GM13976 (cell line): Measurements from ENCODE around the gene CCDC57.

Experiments used
- DNase-seq: peaks from one replicate; pipeline ENCODE4 v3.0.0; 2012; ENCODE audit warnings: low spot score
- in situ Hi-C: fragments of 300-500 bp; cut with MboI; formaldehyde crosslinking; loops from one replicate; pipeline ENCODE4 v1.12.0; 2022; ENCODE audit warnings: low sequenced_read_pairs, mixed read lengths, inconsistent platforms; ENCODE audit not compliant: unreplicated experiment
- TF ChIP-seq, protein P1 (sequence below): IDR thresholded peaks from 2 replicates; pipeline ENCODE4 v1.5.1; 2012; ENCODE audit warnings: borderline replicate concordance, mild to moderate bottlenecking; ENCODE audit not compliant: insufficient read depth; ENCODE audit errors: extremely low read depth, missing control alignments, control extremely low read depth

Gene CCDC57

GRCh38 chr17:82248815-82249674, 36.4 kb upstream of the CCDC57 start:
- TF ChIP-seq, protein P1, sequence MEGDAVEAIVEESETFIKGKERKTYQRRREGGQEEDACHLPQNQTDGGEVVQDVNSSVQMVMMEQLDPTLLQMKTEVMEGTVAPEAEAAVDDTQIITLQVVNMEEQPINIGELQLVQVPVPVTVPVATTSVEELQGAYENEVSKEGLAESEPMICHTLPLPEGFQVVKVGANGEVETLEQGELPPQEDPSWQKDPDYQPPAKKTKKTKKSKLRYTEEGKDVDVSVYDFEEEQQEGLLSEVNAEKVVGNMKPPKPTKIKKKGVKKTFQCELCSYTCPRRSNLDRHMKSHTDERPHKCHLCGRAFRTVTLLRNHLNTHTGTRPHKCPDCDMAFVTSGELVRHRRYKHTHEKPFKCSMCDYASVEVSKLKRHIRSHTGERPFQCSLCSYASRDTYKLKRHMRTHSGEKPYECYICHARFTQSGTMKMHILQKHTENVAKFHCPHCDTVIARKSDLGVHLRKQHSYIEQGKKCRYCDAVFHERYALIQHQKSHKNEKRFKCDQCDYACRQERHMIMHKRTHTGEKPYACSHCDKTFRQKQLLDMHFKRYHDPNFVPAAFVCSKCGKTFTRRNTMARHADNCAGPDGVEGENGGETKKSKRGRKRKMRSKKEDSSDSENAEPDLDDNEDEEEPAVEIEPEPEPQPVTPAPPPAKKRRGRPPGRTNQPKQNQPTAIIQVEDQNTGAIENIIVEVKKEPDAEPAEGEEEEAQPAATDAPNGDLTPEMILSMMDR, result no peak
- in situ Hi-C loops, result no loop called here
- no peak for DNase-seq

DNA sequence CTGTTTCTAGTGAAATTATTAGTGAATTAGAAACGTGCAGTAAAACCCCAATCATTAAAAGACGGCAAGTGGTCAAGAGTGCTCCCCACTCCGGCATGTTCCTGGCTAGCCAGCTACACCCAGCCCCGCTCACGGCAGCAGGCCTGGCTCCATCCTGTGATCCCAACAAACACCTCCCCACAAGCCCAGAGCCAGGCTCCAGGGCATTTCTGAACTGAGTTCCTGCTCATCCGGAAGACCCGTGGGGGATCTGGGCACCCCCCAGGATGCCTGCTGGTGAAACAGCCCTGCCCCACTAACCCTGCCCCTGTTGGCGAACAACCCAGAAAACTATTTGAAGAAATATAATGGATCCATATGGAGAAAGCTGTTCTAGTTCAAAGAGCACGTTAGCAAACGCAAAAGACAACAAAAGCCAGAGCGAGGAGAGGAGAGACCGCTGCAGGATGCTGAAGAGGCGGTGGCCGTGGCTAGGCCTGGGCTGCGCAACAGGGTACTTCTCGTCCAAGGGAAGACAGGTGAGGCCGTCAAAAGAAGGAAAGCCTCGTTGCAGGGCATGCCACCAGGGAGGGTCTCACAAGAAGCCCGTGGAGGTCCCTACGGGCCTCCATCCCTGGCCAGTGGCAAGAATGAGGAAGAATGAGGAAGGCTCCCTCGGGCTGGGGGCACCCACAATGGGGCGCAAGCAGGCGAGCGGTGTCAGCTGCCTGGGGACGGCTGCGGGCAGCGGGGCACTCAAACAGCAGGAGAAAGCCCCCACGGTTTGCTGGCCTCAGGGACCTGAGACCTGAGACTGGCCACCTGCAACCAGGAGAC, 35.4 kb upstream of the CCDC57 start:
- TF ChIP-seq, protein P1, result no peak
- in situ Hi-C loops, result no loop called here
- no peak for DNase-seq

DNA sequence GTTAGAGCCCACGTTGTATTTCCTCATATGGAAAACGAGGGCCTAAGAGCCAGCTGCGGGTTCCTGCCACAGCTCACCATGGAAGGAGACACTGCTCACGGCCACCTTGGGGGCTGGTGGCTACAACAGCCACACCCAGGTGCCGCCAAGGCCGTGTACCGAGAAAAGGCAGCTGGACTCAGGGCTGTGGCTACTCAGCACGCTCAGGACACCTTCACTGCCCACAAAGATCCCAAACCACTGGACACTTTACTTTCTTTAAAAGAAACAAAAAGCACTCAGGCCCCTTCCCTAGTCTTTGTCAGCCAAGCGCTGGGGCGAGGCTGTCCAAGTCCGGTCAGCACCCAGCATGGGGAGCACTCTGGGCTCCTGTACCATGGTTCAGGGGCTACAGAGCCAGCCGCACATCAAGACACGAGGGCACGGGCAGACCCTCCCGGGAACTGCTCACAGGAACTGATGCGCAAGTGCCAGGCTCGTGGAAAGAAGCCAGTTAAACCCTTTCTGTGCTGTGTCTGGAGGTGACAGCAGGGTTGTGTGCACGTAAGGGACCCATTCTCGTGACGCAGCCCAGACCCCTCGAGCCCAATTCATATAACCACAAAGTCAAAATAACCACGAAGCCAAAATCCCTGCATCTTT, 34.7 kb upstream of the CCDC57 start:
- TF ChIP-seq, protein P1, result no peak
- in situ Hi-C loops, result no loop called here
- DNase-seq, result no peak

GRCh38 chr17:82246365-82247181, 33.9 kb upstream of the CCDC57 start:
- TF ChIP-seq, protein P1, result no peak
- in situ Hi-C loops, result no loop called here
- DNase-seq, result no peak

GRCh38 chr17:82246040-82246364, 33.4 kb upstream of the CCDC57 start:
- in situ Hi-C loops, result no loop called here
- no peak for DNase-seq
- TF ChIP-seq, protein P1, result no peak

DNA sequence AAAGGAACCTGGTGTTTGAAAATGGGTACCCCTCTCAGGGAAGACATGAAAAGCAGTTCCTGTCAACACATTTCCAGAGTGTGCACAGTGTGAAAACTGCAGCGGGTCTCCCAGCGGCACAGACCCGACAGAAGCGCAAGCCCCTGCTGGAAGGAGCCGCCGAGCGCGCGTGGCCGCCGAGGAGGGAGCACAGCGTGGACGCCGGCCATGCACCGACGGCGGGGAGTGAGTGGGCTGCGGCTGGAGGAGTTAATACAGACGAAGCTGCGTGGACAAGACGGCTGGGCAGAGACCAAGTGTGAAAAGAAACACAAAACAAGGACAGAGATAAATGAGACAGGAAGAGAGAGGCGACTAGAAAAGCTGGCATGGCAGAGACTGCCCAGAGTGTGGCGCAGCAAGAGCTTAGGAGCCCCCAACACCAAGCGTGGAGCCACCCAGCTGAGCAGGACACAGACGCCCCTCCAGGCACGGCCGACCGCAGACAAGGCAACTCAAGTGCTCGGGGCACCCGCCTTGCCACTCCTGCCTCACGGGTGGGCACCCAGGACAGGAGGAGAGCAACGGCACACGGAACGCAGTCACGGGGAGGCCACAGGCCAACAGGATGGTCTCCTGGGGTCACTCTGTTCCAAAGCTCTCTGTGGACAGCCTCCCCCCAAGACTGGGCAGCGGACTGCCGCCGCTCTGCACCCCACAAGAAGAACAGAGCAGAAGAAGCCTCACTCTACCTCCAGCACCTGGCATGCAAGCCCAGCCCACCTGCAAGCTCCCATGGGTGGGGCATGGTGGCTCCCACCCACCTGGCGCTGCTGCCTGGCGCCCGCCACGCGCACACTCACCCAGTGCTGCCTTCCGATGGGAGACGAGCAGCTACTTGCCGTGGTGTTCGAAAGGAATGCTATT, 32.7 kb upstream of the CCDC57 start:
- DNase-seq, result no peak
- in situ Hi-C loops, result no loop called here
- TF ChIP-seq, protein P1, result no peak
